ENCODE data around the gene MBLAC1. TPM values are rescaled to one million over a fixed set of nuclear protein-coding genes. Genes with fewer than 3 reads are reported as not detected.

MBLAC1 gene
- total RNA-seq, 2 experiments from 2014 or later, result 4.8 to 6.5 TPM

- H3K27ac Mint-ChIP-seq, result peak overlapping the region; percentile 92
- peak overlapping the region; percentile 89 for H3K4me3 Mint-ChIP-seq
- ATAC-seq (ENCODE audit: low read depth), result no peak
- H3K27me3 Mint-ChIP-seq, result peaks cover 2% of the 10 kb centered on the region
- DNase-seq, result no peak
- H3K9me3 Mint-ChIP-seq, result no peaks in the 10 kb centered on the region
- peaks cover 18% of the 10 kb centered on the region for H3K4me1 Mint-ChIP-seq
- POLR2A ChIA-PET, result interaction anchor here (0.7 to 3.7 kb wide), 8 partner anchors 8 to 340 kb away, joined by 3 to 57 read pairs (median 4); partner anchors contain the start of genes AP4M1, MCM7, MEPCE and ZCWPW1
- H3K36me3 Mint-ChIP-seq, result peaks cover 22% of the 10 kb centered on the region
Observed at GRCh38 chr7:100089458-100090196, 37.1 kb upstream of the MBLAC1 start.

- ATAC-seq (ENCODE audit: low read depth) (no peak), DNase-seq (no peak)
- Mint-ChIP-seq H3K27me3 (no peaks in the 10 kb centered on the region), H3K9me3 (no peaks in the 10 kb centered on the region), H3K4me3 (no peak overlapping the region), H3K4me1 (peaks cover 20% of the 10 kb centered on the region), H3K36me3 (peaks cover 31% of the 10 kb centered on the region), H3K27ac (peak overlapping the region; percentile 63)
- POLR2A ChIA-PET, result interaction anchor here (1.0 to 3.7 kb wide), 3 partner anchors 10 to 38 kb away, joined by 3 to 57 read pairs (median 3); partner anchors contain the start of genes AP4M1 and MCM7
Observed at GRCh38 chr7:100090527-100091410, 36.0 kb upstream of the MBLAC1 start.

GRCh38 chr7:100091411-100092181, 35.2 kb upstream of the MBLAC1 start:
- ATAC-seq (ENCODE audit: low read depth) (no peak), DNase-seq (no peak)
- Mint-ChIP-seq H3K27ac (peak overlapping the region; percentile 3), H3K9me3 (no peaks in the 10 kb centered on the region), H3K36me3 (peaks cover 31% of the 10 kb centered on the region), H3K4me3 (no peak overlapping the region), H3K4me1 (peaks cover 22% of the 10 kb centered on the region), H3K27me3 (no peaks in the 10 kb centered on the region)
- POLR2A ChIA-PET, result interaction anchor here (1.5 to 3.7 kb wide), 2 partner anchors 9 to 10 kb away, joined by 9 to 57 read pairs; partner anchors contain the start of genes AP4M1 and MCM7

GRCh38 chr7:100093054-100093453, 33.7 kb upstream of the MBLAC1 start:
- DNase-seq, result no peak
- H3K9me3 Mint-ChIP-seq, result no peaks in the 10 kb centered on the region
- H3K27me3 Mint-ChIP-seq, result no peaks in the 10 kb centered on the region
- H3K36me3 Mint-ChIP-seq, result peaks cover 41% of the 10 kb centered on the region
- H3K4me3 Mint-ChIP-seq, result no peak overlapping the region
- POLR2A ChIA-PET, result interaction anchor here (0.8 to 1.5 kb wide), 2 partner anchors 8 to 43 kb away, joined by 3 to 9 read pairs; partner anchors contain the start of genes AP4M1, MCM7 and ZSCAN21
- H3K27ac Mint-ChIP-seq, result no peak overlapping the region
- ATAC-seq (ENCODE audit: low read depth), result no peak
- H3K4me1 Mint-ChIP-seq, result peaks cover 28% of the 10 kb centered on the region

- DNase-seq (no peak), ATAC-seq (ENCODE audit: low read depth) (no peak)
- H3K9me3 Mint-ChIP-seq, result no peaks in the 10 kb centered on the region
- no peak overlapping the region for H3K4me3 Mint-ChIP-seq
- no peak overlapping the region for H3K27ac Mint-ChIP-seq
- H3K4me1 Mint-ChIP-seq, result peaks cover 29% of the 10 kb centered on the region
- peaks cover 45% of the 10 kb centered on the region for H3K36me3 Mint-ChIP-seq
- POLR2A ChIA-PET, result interaction anchor here (0.8 kb wide), 1 partner anchor 44 kb away, joined by 3 read pairs; the partner anchor contains the start of gene ZSCAN21
- H3K27me3 Mint-ChIP-seq, result no peaks in the 10 kb centered on the region
Observed at GRCh38 chr7:100093498-100093897, 33.3 kb upstream of the MBLAC1 start.

GRCh38 chr7:100093925-100094486, 32.8 kb upstream of the MBLAC1 start:
- no peak for ATAC-seq (ENCODE audit: low read depth)
- Mint-ChIP-seq H3K36me3 (peaks cover 50% of the 10 kb centered on the region), H3K27ac (no peak overlapping the region), H3K4me1 (peaks cover 34% of the 10 kb centered on the region), H3K27me3 (no peaks in the 10 kb centered on the region), H3K9me3 (no peaks in the 10 kb centered on the region), H3K4me3 (no peak overlapping the region)
- POLR2A ChIA-PET, result no interaction called here
- DNase-seq, result no peak

GRCh38 chr7:100095289-100095688, 31.5 kb upstream of the MBLAC1 start:
- H3K4me1 Mint-ChIP-seq, result peaks cover 38% of the 10 kb centered on the region
- ATAC-seq (ENCODE audit: low read depth) (no peak), DNase-seq (no peak)
- no peaks in the 10 kb centered on the region for H3K9me3 Mint-ChIP-seq
- no peaks in the 10 kb centered on the region for H3K27me3 Mint-ChIP-seq
- peaks cover 58% of the 10 kb centered on the region for H3K36me3 Mint-ChIP-seq
- no peak overlapping the region for H3K27ac Mint-ChIP-seq
- POLR2A ChIA-PET, result interaction anchor here (1.1 to 1.7 kb wide), 2 partner anchors 13 to 45 kb away, joined by 3 to 4 read pairs; no protein-coding TSS in a partner anchor
- H3K4me3 Mint-ChIP-seq, result no peak overlapping the region

GRCh38 chr7:100095704-100096103, 31.1 kb upstream of the MBLAC1 start:
- POLR2A ChIA-PET, result interaction anchor here (1.1 to 1.7 kb wide), 2 partner anchors 14 to 45 kb away, joined by 3 to 4 read pairs; no protein-coding TSS in a partner anchor
- Mint-ChIP-seq H3K4me3 (no peak overlapping the region), H3K4me1 (peaks cover 34% of the 10 kb centered on the region), H3K36me3 (peaks cover 61% of the 10 kb centered on the region), H3K27ac (peak overlapping the region; percentile 25), H3K9me3 (no peaks in the 10 kb centered on the region), H3K27me3 (no peaks in the 10 kb centered on the region)
- no peak for ATAC-seq (ENCODE audit: low read depth)
- DNase-seq, result no peak

GRCh38 chr7:100098913-100099312, 27.9 kb upstream of the MBLAC1 start:
- DNase-seq, result no peak
- Mint-ChIP-seq H3K27ac (peak overlapping the region; percentile 54), H3K27me3 (no peaks in the 10 kb centered on the region), H3K36me3 (peaks cover 43% of the 10 kb centered on the region), H3K4me1 (peaks cover 35% of the 10 kb centered on the region), H3K9me3 (no peaks in the 10 kb centered on the region), H3K4me3 (peak overlapping the region; percentile 61)
- POLR2A ChIA-PET, result interaction anchor here (4.1 kb wide), 1 partner anchor 9 kb away, joined by 57 read pairs; the partner anchor contains the start of gene COPS6
- ATAC-seq (ENCODE audit: low read depth), result no peak

- peaks cover 36% of the 10 kb centered on the region for H3K4me1 Mint-ChIP-seq
- DNase-seq (no peak), ATAC-seq (ENCODE audit: low read depth) (no peak)
- POLR2A ChIA-PET, result interaction anchor here (2.5 to 5.1 kb wide), 3 partner anchors 10 to 80 kb away, joined by 5 to 89 read pairs (median 57); partner anchors contain the start of genes COPS6 and MBLAC1
- H3K27me3 Mint-ChIP-seq, result no peaks in the 10 kb centered on the region
- peak overlapping the region; percentile 89 for H3K27ac Mint-ChIP-seq
- peaks cover 40% of the 10 kb centered on the region for H3K36me3 Mint-ChIP-seq
- H3K4me3 Mint-ChIP-seq, result peak overlapping the region; percentile 93
- no peaks in the 10 kb centered on the region for H3K9me3 Mint-ChIP-seq
Observed at GRCh38 chr7:100099452-100099851, 27.3 kb upstream of the MBLAC1 start.

GRCh38 chr7:100100420-100101015, 26.2 kb upstream of the MBLAC1 start:
- H3K4me3 Mint-ChIP-seq, result peak overlapping the region; percentile 93
- POLR2A ChIA-PET, result interaction anchor here (0.7 to 5.1 kb wide), 21 partner anchors 8 to 691 kb away, joined by 3 to 89 read pairs (median 6); partner anchors contain the start of genes BUD31, CNPY4, COPS6 and GNB2
- ATAC-seq (ENCODE audit: low read depth) (peak; percentile 74), DNase-seq (peak; percentile 95)
- H3K27me3 Mint-ChIP-seq, result no peaks in the 10 kb centered on the region
- H3K27ac Mint-ChIP-seq, result peak overlapping the region; percentile 89
- H3K9me3 Mint-ChIP-seq, result no peaks in the 10 kb centered on the region
- peaks cover 36% of the 10 kb centered on the region for H3K4me1 Mint-ChIP-seq
- H3K36me3 Mint-ChIP-seq, result peaks cover 35% of the 10 kb centered on the region
